Measurements from ENCODE around the gene WWOX.
"Not testable (repeated sequence)": the region's sequence is repeated elsewhere in the genome, so short reads cannot be mapped to it uniquely, and the experiment has no call there.

Gene WWOX

DNA sequence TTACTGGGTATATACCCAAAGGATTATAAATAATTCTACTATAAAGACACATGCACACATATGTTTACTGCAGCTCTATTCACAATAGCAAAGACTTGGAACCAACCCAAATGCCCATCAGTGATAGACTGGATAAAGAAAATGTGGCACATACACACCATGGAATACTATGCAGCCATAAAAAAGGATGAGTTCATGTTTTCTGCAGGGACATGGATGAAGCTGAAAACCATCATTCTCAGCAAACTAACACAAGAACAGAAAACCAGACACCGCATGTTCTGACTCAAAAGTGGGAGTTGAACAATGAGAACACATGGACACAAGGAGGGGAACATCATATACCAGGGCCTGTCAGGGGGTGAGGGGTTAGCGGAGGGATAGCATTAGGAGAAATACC, 1146.2 kb downstream of the WWOX start:
- not testable (repeated sequence) for DNase-seq (ENCODE audit: low read depth)

DNA sequence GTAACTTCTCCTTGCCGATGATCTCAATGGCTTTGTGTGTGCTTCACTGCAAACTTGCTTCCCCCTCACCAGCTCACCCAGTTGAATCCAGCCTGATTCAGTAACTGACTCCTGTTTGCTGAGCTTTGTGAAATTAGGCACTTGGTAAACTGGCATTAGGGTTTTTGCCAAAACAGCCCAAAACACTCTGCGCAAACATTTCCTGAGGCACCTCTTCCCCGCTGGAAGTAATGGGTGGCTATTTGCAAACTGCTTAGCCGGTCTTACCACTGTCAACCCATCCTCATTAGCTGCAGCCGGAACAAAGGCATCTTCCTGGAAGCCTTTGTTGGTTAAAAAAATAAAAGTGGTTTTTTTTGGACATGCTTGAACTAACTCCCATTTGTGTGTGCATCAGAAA, 1147.9 kb downstream of the WWOX start:
- DNase-seq (ENCODE audit: low read depth), result no peak

DNA sequence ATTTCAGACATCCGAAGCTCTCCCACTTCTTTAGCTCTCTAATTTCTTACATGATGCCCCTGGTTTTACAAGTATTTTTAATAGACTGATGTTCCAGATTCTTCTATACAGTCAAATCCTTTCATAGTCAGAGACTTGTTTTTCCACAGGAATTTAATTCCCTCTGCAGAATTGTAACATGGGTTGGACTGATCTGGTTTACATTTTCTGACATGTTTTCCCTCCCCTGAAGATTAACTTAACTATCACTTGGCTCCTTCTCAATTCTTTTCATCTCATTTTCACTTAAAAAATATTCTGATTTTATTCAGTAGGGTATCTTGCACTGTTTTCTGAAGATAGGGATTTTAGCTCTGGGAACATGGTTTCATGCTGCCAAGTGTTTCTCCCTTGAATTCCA, 1148.9 kb downstream of the WWOX start:
- no peak for DNase-seq (ENCODE audit: low read depth)

DNA sequence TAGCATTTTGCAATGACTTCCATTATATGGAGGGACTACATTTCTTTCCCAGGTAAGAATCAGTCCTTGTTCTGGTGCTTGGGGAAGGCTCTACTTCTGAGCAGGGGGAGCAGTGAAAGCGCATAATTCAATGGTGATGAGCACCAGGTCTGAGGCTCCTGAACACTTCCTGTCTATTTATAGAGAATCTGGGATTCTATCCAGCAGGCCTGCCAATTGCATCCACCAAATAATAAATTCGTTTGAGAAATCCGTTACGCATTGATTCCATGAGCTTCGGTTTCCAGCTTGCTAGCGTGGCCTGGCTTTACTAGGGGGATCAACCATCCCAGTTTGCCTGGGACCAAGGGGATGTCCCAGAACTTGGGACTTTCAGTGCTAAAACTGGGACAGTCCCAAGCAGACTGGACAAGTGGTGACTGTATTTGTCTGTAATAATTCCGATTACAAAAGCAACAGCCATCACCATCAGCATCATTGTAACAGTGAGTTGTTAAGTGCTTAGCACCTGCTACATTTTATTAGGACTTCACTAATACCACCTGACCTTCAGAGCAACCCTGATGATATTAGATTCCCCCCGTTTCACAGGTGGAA, 1151.1 kb downstream of the WWOX start:
- no peak for DNase-seq (ENCODE audit: low read depth)

DNA sequence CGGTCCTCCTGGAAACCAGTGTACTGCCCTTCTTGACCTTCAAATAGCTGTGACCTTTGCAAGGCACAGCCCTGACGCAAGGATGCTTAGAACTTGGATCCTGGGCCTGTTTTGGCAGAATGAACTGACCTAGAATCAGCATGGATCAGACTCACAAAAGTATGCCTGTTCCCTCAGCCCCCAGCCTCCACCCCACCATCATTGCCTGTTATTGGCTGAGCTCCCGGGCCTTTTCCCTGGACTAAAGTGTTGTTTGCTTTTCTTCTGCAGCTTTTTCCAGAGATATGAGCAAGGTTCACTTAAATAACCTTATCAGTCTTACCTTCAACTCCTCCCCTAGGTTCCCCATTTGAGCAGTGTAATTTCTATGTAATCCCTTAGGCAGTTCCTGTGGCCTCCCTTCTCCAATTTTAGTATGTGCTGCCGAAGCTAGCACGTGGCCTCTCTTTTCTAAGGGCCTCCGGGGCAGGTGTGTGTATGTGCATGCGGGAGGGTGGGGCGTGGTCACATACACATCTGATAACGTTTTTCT, 1153.7 kb downstream of the WWOX start:
- DNase-seq (ENCODE audit: low read depth), result no peak

DNA sequence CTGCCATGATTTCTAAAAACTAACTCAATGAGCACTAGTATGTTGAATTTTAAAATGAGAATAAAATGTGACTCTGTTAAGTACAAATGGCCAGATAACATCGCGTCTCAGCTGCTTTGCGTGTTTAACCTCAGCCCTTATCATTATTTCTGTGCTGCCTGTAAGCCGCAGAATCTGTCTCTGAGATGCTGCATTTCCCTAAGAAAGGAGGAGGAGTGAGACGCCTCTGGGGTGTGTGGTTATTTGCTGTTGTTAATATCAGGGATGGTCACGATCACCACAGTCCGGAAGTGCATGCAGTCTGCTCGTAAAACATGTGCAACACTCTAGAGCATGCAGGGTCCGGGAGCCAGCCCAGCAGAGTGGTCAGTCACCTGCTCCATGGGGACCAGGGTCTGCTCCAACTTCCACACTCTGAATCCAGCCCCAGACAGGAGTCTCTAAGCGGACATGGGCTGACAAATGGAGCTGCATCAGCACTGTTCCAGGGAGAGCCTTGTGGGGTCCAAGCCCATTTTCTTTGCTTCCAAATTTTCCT, 1158.6 kb downstream of the WWOX start:
- no peak for DNase-seq (ENCODE audit: low read depth)

DNA sequence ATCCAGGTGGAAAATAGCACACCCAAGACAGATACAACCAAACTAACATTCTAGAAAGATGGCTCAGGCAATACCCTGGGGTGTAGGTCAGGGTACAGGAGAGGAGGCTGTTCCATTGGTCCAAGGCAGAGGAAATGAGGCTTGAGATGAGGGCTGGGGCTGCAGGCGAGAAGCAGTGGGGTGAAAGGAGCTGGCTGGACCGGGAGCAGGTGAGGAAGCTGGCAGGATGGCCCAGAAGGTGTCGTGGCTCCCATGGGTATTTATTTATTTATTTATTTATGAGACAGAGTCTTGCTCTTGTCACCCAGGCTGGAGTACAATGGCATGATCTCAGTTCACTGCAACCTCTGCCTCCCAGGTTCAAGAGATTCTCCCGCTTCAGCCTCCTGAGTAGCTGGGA, 1161.4 kb downstream of the WWOX start:
- not testable (repeated sequence) for DNase-seq (ENCODE audit: low read depth)

DNA sequence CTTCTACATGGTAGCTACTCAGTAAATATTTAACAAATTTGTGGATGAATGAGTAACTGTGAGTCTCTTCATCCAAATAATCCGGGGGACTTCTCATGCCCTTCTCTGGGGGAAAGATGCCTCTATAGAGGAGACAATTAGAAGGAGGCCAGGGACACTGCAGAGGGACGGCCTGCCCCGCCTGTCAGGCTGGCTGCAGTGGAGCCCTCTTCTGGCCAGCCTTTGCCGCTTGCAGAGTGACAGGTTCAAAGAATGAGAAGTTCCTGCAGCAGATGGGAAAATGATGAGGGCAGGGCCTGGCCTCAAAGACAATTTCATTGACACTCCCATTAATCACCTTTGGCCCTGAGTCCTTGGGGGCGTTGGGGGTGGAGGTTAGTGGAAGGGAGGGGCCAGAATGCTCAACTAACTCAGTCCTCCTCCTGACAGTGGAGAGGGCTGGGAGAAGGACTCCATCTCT, 1162.1 kb downstream of the WWOX start:
- no peak for DNase-seq (ENCODE audit: low read depth)

DNA sequence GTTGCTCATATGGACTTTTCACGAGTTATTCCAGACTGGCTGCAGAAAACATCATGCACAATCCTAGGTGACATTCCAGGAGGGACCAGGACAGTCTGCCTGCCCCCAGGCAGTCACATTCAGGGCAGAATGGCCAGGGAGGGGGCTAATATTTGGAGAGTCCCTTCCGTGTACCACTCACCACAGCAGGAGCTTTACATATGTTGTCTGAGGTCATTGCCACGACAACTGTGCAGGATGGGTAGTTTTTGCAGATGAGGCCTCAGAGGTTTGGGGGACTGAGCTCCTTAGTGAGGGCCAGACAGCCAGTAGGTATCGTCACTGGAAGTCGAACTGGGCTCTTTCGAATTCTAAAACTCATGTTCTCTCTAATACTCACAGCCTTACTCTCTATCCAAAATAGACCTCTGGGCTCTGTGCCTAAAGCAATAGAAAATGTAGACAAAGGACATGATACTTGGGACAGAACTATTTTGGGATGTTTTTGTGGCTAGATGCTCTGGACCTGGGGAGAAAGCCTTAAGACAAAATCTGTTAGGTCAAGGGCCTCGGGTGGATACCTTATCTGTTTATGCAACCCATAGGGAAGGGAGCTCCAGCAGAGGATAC, 1162.6 kb downstream of the WWOX start:
- DNase-seq (ENCODE audit: low read depth), result no peak
